Activated CD4-positive, alpha-beta T cell treated with anti-CD3 and anti-CD28 coated beads, Interleukin-2, amount 50 U/mL, for 1 hour (primary cell): ENCODE data around the gene SYT17.

ENCODE experiments used
- DNase-seq: peaks from one replicate; pipeline ENCODE4 v3.0.0-alpha.2; 2020

Gene SYT17

GRCh38 chr16:19269098-19269497, 101.1 kb downstream of the SYT17 start:
- no peak for DNase-seq

GRCh38 chr16:19274165-19274797, 106.2 kb downstream of the SYT17 start:
- no peak for DNase-seq

GRCh38 chr16:19278403-19278802, 110.4 kb downstream of the SYT17 start:
- DNase-seq, result no peak

DNA sequence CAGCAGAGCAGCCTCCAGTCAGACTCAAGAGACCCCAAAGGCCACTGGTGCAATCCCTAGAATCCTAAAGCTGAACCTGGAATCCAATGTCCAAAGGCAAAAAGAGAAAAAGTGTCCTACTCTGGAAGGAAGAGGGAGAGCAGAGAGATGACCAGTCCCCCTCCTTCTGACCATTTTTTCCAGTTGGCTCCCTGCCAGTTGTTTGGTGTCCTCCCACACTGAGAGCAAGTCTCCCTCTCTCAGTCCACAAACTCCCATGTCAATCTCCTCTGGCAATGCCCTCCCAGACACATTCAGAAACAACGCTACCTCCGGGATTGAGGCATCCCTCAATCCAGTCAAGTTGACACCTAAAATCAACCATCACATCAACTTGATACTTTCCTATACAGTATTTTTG, 113.2 kb downstream of the SYT17 start:
- DNase-seq, result no peak

GRCh38 chr16:19282101-19282500, 114.1 kb downstream of the SYT17 start:
- DNase-seq, result no peak

- no peak for DNase-seq
These were observed 115.6 kb downstream of the SYT17 start for GRCh38 chr16:19283637-19284036.

- no peak for DNase-seq
These were observed 116.2 kb downstream of the SYT17 start for GRCh38 chr16:19284207-19284606.

- no peak for DNase-seq
These were observed 117.4 kb downstream of the SYT17 start, which contains the start of gene CLEC19A for GRCh38 chr16:19285431-19285830. TSS of gene CLEC19A (plus strand) at chr16:19285731. CDS start at chr16:19285852, 121 bp downstream.

DNA sequence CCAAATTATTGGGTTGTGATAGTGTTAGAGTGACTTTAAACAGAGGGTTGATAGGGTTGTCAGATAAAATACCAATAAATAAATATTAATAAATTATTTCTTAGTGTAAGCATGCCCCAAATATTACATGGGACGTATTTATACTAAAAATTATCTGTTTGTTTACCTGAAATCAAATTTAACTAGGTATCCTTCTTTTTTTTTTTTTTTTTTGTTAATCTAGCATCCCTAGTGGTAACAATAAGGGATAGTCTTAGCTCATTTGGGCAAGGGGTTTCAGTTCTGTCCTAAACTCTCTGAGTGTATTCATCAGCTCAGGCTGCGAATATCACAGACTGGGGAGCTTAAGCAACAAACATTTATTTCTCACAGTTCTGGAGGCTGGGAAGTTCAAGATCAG, 118.8 kb downstream of the SYT17 start:
- DNase-seq, result no peak

GRCh38 chr16:19287241-19287640, 119.2 kb downstream of the SYT17 start:
- no peak for DNase-seq

DNA sequence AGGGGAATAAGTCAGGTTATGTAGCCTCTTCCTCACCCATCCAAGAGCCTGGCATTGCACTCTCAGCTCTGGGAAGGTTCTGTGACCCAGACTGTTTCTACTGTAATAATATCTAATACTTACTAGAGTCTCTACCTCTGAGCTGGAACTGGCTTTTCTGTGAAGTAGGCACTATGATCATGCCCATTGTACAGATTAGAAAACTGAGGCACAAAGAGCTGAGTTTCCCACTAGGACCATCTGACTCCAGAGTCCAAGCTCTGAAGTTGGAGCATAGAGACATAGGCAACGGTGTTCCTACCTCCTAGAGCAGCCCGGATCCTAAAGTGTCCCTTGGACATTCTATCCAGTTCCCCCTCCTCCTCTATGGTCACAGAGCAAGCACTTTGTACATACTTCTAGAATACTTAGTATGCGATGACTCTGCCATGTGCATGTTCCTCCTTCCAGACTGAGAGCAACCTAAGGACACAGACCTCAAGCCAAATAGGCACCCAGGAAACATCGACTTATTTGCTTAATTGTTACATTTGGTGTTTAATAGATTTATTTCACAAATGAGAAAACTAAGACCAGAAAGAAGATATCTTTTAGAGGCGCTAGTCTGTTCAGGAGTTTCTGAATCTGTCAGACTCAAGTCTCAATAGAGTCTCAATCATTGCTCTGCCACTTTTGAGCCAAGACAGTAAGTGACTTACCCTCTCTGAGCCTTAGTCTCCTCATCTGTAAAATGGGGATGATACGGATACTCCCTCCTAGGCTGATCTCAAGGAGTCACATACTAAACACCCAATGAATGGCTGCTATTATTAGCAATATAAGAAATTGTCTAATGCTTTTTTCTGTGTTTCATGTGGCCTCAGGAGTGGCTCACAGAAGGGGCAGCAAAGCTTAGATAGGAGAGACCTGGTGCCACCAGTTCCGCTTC, 121.1 kb downstream of the SYT17 start:
- DNase-seq, result no peak

DNA sequence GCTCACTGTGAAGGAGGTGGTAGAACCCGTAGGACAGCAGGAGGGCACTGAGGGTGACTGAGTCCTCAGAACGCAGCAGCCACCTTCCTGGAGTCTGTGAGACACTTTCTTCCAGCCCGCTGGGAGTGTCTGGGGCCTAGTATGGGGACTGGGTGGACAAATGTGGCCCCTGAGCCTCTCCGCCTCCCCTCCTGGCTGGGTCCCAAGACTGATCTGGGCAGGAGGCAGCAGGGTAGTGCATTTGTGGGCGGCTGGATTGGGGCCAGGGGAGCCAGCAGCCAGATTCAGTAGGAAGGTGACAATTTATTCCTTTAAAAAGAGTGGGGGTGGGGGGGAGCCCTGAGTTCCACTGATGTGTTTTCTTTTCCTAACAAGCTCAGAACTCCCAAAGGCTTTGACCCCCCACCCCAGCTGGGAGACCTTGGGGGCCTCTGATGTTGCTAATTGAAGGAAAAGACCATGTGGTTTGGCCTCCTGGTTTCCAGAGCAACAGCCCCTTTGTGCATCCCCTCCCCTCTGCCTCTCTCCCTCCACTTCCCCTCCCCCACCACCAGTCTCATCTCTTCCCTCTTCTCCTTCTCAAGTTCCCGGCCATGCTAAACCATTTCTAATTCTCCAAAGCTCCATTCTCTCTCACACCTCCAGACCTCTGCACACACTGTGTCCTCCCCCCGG, 121.9 kb downstream of the SYT17 start:
- no peak for DNase-seq

- DNase-seq, result no peak
These were observed 122.8 kb downstream of the SYT17 start for GRCh38 chr16:19290860-19291259.

DNA sequence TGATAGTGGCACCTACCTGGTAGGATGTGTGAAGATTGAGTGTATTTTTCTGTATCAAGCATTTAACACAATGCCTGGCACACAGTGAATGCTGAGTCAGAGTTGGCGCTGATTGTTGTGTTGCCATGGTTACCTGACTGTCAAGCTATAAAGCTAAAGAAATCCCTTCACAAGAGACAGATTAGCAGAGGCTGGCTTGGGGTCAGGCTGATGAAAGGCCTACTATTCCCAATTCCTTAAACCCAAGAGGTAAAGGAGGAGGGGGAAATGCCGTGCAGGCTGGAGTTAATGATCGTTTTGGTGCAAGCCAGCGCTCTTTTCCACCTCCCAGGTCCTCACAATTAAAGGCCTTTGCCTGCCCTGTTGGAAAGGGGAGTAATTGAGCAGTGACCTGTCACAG, 123.4 kb downstream of the SYT17 start:
- no peak for DNase-seq

DNA sequence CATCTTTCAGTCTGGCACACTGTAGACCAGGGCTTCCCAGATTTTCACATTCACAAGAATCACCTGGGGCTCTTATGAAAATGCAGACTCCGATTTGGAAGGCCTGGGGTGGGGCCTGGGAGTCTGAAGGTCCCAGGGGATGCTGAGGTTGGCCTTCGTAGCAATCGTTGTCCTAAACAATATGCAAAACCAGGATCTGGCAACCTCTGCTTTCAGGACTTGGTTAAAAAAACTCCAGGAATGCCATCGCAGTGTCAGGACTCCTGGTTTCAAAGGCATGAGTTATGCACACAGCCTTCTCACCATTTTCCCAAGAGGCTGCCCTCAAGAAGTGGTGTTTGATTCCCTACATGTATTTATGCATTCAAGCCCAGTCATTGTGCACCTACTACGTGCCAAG, 124.1 kb downstream of the SYT17 start:
- DNase-seq, result no peak

GRCh38 chr16:19294156-19294649, 126.2 kb downstream of the SYT17 start:
- no peak for DNase-seq

DNA sequence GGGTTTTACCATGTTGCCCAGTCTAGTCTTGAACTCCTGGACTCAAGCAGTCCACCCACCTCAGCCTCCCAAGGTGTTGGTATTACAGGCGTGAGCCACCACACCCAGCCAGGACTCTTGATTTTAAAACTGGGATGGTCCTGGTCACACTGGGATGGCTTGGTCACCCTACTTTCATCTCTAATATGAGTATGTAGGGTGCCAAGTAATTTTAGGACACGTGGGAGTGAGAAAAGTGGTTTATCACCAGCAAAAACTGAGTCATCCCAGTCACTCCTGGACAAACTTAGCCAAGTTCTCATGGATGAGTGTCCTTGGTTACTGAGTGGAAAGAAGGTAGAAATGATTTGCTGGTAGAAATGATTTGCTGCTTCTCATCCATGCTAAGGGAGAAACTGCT, 127.4 kb downstream of the SYT17 start:
- DNase-seq, result no peak

DNA sequence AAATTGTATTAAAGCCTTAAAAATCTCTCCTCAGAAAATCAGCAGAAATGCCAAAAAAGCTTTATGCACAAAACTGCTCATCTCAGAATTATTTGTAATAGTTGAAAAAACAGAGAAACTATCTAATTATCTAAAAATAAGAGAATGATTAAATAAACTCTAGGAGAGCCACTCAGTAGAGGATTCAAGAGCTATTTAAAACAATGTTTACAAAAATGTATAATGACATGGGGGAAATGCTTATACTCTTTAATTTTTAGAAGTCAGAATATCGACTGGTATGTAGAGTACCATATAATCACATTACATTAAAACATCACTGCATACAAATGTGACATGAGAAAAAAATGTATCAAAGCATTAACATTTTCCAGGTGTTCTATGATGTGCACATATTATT, 129.4 kb downstream of the SYT17 start:
- no peak for DNase-seq

DNA sequence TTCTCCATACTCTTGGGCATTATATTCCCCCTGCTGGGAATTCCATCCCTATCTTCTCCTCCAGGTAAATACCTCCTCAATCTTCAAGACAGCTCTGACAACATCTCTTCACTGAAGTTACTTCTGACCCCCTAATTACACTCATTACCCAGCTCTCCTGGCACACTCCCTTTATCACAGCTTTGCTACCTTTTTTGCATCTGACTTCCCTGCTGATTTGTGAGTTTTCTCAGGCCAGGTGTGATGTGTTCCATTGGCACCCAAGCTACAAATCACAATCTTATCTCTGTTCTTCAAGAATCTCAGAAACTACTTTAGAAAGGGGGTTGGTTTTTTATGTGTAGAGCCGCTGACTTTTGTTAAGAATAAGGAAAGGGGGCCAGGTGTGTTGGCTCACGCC, 131.5 kb downstream of the SYT17 start:
- DNase-seq, result no peak

- no peak for DNase-seq
These were observed 133.9 kb downstream of the SYT17 start for GRCh38 chr16:19301931-19302330.

DNA sequence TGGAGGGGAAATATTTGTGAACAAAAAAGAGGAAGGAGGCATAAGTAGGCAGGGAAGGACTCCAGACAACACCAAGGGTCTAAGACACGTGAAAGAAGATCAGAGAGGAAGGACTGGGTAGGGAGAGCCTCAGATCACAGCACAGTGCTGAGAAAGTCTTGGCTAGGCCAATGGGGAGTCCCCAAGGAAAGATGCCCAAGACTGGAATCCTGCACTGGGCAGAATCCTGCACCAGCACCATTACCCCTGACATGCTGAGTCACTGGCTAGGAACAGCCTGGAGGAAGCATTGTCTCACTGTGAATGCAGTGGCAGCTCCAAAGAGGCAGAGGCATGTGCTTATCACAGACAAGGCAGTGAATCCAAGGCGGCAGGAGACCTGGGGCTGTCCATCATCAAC, 136.7 kb downstream of the SYT17 start:
- no peak for DNase-seq

DNA sequence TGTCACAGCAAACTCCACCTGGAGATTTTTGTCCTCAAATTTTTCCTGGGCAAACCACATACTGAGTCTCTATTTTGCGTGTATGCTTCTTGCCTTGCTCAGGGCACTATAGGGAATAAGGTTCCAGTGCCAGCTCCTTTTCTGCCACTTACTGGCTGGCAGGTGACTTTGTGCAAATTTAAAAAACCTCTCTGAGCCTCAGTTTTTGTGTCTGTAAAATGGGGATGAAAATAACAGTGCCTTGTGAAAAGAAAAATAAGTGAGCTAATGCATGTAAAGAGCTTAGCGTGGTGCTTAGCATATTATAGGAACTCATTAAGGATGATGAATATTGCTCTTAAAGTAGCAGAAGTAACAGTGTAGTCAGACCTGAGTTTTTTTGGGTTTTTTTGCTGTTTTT, 137.4 kb downstream of the SYT17 start:
- no peak for DNase-seq

DNA sequence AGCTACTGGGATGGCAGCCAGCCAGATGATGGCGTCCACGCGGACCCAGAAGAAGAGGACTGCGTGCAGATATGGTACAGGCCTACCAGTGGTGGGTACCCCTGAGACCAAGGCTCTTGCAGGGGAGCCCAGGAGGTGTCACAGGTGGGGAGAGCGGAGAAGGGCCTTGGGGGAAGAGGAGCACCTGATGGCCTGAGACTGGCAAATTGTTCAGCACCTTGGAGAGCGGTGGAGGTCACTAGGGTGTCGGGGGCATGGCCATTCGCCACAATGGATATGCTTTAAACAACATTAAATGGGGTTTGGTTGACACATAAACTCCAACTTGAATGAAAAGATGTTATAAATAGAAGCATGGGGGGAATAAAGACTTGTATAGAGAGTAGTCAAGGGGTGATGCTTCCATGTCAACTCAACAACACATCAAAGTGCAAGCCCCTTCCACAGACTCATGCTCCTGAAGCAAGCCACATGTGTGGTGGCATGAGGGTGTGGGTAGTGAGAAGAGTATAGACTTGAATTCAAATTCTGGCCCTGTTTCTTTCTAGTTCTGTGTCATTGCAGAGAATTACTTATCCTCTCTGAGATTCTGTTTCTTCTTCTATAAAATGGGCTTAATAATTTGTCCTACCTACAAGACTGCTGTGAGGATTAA, 139.7 kb downstream of the SYT17 start:
- DNase-seq, result no peak
